BJ (cell line): ENCODE results near the gene ATE1. TPM values are rescaled to one million over a fixed set of nuclear protein-coding genes. Genes with fewer than 3 reads are reported as not detected.

ENCODE experiments used
- CTCF ChIA-PET: fragments of 350-600 bp; formaldehyde crosslinking; extraction: SDS; loops from one replicate; lab custom pipeline; 2021; ENCODE audit warnings: antibody characterized with exemption, inconsistent platforms; lab: Yijun Ruan, JAX
- POLR2A ChIA-PET: fragments of 300-600 bp; sonication (Branson Sonifier 250); formaldehyde crosslinking; extraction: SDS; loops from one replicate; lab custom pipeline; 2021; ENCODE audit warnings: antibody characterized with exemption; lab: Charles Lee
- DNase-seq: peaks from one replicate; pipeline ENCODE4 v3.0.0-alpha.2; 2011; ENCODE audit warnings: low read depth
- H3K27me3 ChIP-seq: 2 replicates; pipeline ENCODE4 v1.6.0; 2011; ENCODE audit warnings: low read length; ENCODE audit not compliant: control insufficient read depth, insufficient read depth
- H3K36me3 ChIP-seq: 2 replicates; pipeline ENCODE4 v1.5.1; 2011; ENCODE audit warnings: low read length; ENCODE audit not compliant: control insufficient read depth, insufficient read depth
- H3K4me3 ChIP-seq: 2 replicates; pipeline ENCODE4 v1.5.1; 2011; ENCODE audit warnings: low read depth, mild to moderate bottlenecking, control low read depth, low read length
- polyA plus RNA-seq: library from polyadenylated mRNA; depleted of rRNA; stranded (reverse); fragments of >200 nt; gene quantifications from 2 replicates; pipeline ENCODE4 v1.2.3, GENCODE V29; 2011
- TF ChIP-seq, protein P1 (sequence below): IDR thresholded peaks from 2 replicates; pipeline ENCODE4 v1.5.1; 2011; ENCODE audit warnings: low read depth, mild to moderate bottlenecking, control low read depth, inconsistent platforms, low read length, moderate library complexity; ENCODE audit not compliant: insufficient read depth

ATE1 gene
- polyA plus RNA-seq, 1 experiment, result 7.4 TPM

DNA sequence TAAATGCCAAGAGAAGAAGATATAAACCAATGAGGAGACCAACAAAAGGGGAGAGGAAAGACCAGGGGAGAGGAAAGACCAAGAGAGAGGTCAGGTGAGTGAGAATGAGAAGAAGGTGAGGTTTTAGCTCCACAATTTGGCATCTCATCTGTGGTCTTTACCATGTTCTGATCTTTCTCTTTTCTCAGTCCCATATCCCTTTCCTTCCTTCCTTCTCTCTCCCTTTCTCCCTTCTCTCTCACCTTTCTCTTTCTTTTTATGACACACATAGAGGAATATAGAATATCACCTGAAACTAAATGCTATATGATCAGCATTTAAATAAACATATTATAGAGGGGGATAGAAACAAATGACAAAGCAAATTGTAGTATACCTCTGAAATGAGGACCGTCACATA is 57.4 kb downstream of the ATE1 start:
- POLR2A ChIA-PET, result no interaction called here
- no peaks in the 10 kb centered on the region for H3K36me3 ChIP-seq
- TF ChIP-seq, protein P1, sequence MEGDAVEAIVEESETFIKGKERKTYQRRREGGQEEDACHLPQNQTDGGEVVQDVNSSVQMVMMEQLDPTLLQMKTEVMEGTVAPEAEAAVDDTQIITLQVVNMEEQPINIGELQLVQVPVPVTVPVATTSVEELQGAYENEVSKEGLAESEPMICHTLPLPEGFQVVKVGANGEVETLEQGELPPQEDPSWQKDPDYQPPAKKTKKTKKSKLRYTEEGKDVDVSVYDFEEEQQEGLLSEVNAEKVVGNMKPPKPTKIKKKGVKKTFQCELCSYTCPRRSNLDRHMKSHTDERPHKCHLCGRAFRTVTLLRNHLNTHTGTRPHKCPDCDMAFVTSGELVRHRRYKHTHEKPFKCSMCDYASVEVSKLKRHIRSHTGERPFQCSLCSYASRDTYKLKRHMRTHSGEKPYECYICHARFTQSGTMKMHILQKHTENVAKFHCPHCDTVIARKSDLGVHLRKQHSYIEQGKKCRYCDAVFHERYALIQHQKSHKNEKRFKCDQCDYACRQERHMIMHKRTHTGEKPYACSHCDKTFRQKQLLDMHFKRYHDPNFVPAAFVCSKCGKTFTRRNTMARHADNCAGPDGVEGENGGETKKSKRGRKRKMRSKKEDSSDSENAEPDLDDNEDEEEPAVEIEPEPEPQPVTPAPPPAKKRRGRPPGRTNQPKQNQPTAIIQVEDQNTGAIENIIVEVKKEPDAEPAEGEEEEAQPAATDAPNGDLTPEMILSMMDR, result no peak
- DNase-seq, result no peak
- CTCF ChIA-PET, result no interaction called here
- no peaks in the 10 kb centered on the region for H3K27me3 ChIP-seq
- no peak overlapping the region for H3K4me3 ChIP-seq

DNA sequence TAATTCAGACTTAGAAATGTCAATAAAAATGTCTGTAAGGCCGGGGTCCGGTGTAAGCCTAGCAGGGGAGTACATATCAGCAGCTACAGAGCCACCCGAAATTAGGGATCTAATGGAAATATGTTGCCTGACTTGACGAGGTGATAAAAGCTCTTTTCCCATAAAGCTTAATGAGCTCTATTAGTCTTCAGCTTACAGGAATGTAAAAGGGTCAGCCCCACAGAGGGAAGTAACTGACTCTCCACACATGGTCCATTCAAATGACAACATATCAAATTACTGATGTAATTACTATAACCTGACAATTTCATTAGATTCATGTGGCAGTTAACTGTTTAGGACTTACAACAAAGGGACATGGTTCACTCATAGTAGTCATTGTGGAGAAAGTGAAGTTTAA is 62.3 kb downstream of the ATE1 start:
- TF ChIP-seq, protein P1, result no peak
- H3K4me3 ChIP-seq, result no peak overlapping the region
- no peaks in the 10 kb centered on the region for H3K27me3 ChIP-seq
- DNase-seq, result no peak
- POLR2A ChIA-PET, result no interaction called here
- no peaks in the 10 kb centered on the region for H3K36me3 ChIP-seq
- CTCF ChIA-PET, result interaction anchor here (1.5 kb wide), 1 partner anchor 36 kb away, joined by 4 read pairs; no protein-coding TSS in a partner anchor

DNA sequence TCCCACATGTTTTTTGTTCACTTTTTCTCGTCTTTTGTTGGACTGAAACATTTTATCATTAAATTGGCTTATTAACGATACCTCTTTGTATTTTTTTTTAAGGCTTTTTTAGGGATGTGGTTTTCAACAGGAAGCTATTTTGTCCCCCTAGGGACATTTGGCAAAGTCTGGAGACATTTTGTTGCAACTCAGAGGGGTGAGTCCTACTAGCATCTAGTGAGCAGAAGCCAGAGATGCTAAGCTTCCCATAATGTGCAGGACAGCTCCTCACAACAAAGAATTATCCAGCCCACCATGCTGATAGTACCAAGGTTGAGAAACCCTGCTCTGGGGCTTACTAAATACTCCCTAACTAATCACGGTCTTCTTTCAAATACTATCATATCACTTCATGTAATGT is 63.2 kb downstream of the ATE1 start:
- DNase-seq, result no peak
- H3K36me3 ChIP-seq, result no peaks in the 10 kb centered on the region
- H3K4me3 ChIP-seq, result no peak overlapping the region
- ChIA-PET POLR2A (no interaction called here), CTCF (no interaction called here)
- TF ChIP-seq, protein P1, result no peak
- no peaks in the 10 kb centered on the region for H3K27me3 ChIP-seq

DNA sequence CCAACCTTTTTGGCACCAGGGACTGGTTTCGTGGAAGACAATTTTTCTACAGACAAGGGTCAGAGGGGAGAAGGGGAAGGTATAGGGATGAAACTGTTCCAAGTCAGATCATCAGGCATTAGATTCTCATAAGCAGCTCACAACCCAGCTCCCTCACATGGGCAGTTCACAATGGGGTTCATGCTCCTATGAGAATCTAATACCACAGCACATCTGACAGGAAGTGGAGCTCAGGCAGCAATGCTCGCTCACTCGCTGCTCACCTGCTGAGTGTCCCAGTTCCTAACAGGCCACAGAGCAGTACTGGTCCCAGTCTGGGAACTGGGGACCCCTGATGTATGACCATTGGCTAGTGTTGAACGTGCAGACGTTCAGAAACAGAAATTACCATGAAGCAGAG is 63.7 kb downstream of the ATE1 start:
- Histone ChIP-seq H3K27me3 (no peaks in the 10 kb centered on the region), H3K4me3 (no peak overlapping the region), H3K36me3 (no peaks in the 10 kb centered on the region)
- DNase-seq, result no peak
- TF ChIP-seq, protein P1, result no peak
- POLR2A ChIA-PET, result no interaction called here
- CTCF ChIA-PET, result interaction anchor here (0.6 kb wide), 1 partner anchor 917 kb away, joined by 3 read pairs; no protein-coding TSS in a partner anchor

DNA sequence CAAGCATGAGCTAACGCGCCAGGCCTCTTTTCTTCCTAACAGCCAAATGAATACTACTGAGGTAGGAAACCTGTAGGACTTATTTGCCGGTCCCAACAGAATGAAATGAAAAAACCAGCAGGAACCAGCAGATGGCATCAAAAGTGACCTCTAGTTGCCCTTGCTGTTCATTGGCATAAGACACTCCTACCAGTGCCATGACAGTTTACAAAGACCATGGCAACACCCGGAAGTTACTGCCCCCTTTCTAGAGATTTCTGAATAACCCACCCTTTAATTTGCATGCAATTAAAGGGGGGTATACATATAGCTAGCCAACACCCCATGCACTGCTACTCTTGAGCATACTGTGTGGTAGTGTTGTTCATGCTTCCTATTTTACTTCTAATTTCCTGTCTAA is 65.2 kb downstream of the ATE1 start:
- no peak for DNase-seq
- POLR2A ChIA-PET, result no interaction called here
- H3K4me3 ChIP-seq, result no peak overlapping the region
- H3K36me3 ChIP-seq, result peaks cover 1% of the 10 kb centered on the region; the same call in 1 of the 2 replicates
- CTCF ChIA-PET, result no interaction called here
- TF ChIP-seq, protein P1, result no peak
- no peaks in the 10 kb centered on the region for H3K27me3 ChIP-seq
